Stimulated activated CD4-positive, alpha-beta T cell treated with anti-CD3 and anti-CD28 coated beads, Interleukin-4, amount 100 ng/mL, for 4 hours (primary cell): ENCODE measurements around the gene C6orf62.
"Not testable (repeated sequence)": the region's sequence is repeated elsewhere in the genome, so short reads cannot be mapped to it uniquely, and the experiment has no call there.

Experiments
- DNase-seq, 2 experiments: peaks; one replicate each; pipeline ENCODE4 v3.0.0-alpha.2; 2020

C6orf62 gene

GRCh38 chr6:24719125-24719971 lies at the start of gene C6orf62:
Gene C6orf62 (minus strand): TSS chr6:24719154. CDS start chr6:24718668, 486 bp downstream.
- peak; percentile 42 to 50 for DNase-seq

DNA sequence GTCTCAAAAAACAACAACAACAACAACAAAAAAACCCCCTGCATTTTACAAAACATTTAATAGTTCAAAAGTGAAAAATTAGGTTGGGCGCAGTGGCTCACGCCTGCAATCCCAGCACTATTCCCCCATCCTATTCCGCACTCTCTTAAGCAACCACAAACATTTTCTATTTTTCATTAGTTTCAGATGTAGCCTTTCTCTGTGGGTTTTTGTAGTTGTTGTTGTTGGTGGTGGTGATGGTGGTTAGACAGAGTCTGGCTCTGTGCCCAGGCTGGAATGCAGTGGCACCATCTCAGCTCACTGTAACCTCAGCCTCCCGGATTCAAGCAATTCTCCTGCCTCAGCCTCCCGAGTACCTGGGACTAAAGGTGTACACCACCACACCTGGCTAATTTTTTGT lies 49.4 kb upstream of the C6orf62 start:
- DNase-seq: no peak

- no peak for DNase-seq
Measured at GRCh38 chr6:24766680-24767462, 47.9 kb upstream of the C6orf62 start.

DNA sequence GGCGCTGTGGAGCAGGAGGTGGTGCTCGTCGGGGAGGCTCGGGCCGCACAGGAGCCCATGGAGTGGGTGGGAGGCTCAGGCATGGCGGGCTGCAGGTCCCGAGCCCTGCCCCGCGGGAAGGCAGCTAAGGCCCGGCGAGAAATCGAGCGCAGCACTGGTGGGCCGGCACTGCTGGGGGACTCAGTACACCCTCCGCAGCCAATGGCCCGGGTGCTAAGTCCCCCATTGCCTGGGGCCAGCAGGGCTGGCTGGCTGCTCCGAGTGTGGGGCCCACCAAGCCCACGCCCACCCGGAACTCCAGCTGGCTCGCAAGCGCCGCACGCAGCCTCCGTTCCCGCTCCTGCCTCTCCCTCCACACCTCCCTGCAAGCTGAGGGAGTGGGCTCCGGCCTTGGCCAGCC lies 47.0 kb upstream of the C6orf62 start:
- DNase-seq: not testable (repeated sequence)

DNA sequence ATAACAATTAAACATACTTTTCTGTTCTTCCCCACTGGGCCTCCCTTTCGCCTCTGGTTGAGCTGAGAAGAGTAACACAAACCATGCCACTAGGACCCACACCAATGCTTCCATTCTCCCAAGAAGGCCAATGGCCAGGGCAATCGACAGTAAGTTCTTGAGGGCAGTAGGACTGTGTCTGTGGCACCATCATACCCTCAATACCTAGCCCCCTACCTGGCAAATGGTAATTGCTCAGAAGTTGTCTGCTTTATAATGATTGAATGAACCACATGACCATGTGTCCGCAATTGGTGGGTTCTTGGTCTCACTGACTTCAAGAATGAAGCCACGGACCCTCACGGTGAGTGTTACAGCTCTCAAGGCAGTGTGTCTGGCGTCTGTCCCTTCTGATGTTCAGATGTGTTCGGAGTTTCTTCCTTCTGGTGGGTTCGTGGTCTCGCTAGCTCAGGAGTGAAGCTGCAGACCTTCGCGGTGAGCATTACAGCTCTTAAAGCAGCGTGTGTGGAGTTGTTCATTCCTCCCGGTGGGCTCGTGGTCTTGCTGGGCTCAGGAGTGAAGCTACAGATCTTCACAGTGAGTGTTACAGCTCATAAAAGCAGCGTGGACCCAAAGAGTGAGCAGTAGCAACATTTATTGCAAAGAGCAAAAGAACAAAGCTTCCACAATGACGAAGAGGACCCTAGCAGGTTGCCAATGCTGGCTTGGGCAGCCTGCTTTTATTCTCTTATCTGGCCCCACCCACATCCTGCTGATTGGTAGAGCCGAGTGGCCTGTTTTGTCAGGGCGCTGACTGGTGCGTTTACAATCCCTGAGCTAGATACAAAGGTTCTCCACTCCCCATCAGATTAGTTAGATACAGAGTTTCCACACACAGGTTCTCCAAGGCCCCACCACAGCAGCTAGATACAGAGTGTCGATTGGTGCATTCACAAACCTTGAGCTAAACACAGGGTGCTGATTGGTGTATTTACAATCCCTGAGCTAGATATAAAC lies 46.2 kb upstream of the C6orf62 start:
- not testable (repeated sequence) for DNase-seq

DNA sequence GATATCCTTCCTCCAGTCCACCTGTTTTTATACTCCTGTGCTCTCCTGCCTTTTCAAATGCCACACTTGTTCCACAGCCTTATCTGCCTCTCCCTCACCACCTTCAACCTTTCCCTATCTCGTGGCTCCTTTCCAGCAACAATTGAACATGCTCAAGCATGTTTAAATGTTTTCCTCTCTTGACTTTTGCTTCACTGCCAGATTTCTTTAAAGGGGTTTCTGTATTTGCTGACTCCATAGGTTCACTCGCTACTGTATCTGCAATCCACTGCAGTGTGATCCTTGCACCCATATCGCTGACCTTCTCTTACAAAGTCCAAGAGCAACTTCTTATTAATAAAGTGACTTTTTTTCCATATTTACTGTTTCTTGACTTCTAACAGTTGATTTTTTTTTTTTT lies 44.6 kb upstream of the C6orf62 start:
- no peak for DNase-seq

- no peak for DNase-seq
Measured at GRCh38 chr6:24761851-24762250, 42.9 kb upstream of the C6orf62 start.

DNA sequence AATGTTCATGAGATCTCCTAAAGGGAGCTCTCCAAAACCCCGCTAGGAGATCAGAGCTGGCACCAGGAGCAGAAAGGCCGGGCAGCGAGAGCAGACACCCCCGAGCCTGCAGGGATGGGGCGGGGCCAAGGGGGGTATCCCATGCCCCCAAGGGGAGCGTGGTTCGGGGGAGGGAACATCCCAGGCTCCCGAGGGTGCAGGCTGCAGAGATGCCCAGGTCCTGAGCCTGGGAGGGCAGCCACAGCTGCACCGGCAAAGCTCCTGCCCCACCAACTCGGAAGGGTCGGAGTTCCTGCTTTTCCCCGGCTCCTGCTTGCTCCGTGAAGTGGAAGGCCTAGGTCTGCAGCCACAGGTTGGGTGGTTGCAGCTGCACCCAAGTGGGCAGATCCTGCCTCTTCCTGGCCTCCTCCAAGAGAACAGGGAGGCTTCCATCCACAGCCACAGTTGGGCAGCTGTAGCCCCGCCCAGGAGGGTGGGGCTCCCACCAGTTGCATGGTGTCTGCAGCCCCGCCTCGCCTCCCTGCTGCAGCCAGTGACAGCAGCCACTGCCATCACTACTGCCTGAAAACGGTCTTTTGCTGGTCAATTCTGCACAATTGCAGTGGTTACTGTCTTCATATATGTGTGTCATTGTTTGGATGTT lies 42.4 kb upstream of the C6orf62 start:
- no peak for DNase-seq

- no peak for DNase-seq
Measured at GRCh38 chr6:24760210-24760609, 41.3 kb upstream of the C6orf62 start.

- DNase-seq: no peak
Measured at GRCh38 chr6:24759718-24760117, 40.8 kb upstream of the C6orf62 start.

GRCh38 chr6:24757611-24758010 lies 38.7 kb upstream of the C6orf62 start:
- no peak for DNase-seq

GRCh38 chr6:24755279-24755678 lies 36.3 kb upstream of the C6orf62 start:
- no peak for DNase-seq

DNA sequence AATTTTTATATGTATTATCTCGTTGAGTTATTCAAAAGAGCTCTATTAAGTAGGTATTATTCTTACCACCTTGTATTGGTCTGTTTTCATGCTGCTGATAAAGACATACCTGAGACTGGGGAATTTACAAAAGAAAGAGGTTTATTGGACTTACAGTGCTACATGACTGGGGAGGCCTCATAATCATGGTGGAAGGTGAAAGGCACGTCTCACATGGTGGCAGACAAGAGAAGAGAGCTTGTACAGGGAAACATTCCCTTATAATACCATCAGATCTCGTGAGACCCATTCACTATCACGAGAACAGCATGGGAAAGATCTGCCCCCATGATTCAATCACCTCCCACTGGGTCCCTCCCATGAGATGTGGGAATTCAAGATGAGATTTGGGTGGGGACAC lies 35.4 kb upstream of the C6orf62 start:
- DNase-seq: not testable (repeated sequence)

- no peak for DNase-seq
Measured at GRCh38 chr6:24753545-24753944, 34.6 kb upstream of the C6orf62 start.

- DNase-seq: no peak
Measured at GRCh38 chr6:24752917-24753492, 34.1 kb upstream of the C6orf62 start.

DNA sequence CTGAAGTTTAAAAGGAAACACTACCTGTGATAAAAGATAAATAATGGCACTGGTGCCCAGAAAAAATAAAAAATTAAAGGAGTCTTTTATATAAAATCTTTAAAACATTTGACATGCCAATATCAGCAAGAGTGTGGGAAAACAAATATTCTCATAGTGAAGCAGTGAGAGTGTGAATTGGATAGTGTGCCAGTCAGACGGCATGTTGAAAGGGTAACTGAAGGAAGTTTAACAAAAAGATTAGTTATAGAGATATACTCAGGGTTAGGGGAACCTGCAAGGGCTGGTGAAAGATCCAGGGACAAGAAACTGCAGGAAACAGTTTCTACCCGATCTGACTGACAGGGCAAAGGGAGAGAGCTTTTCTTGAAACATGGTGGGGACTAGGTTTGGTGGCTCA lies 33.5 kb upstream of the C6orf62 start:
- no peak for DNase-seq

- not testable (repeated sequence) for DNase-seq
Measured at GRCh38 chr6:24750878-24751277, 31.9 kb upstream of the C6orf62 start.

DNA sequence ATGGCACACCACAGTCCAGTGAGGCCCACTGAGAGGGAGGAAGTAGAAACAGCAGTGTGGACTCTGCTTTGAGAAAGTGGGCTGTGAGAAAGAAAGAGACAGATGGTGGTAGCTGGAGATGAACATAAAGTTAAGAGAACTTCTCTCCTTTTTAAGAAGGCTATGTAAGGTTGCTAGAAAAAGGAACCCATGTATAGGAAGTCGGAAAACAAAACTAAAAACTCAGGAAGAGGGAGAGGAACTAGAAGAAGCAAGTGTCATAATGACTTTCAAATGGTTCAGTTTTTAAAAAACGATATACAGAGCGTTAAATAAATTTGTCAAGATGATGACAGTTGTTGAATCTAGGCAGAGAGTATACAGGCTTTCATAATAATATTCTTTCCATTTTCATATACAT lies 30.3 kb upstream of the C6orf62 start:
- no peak for DNase-seq

DNA sequence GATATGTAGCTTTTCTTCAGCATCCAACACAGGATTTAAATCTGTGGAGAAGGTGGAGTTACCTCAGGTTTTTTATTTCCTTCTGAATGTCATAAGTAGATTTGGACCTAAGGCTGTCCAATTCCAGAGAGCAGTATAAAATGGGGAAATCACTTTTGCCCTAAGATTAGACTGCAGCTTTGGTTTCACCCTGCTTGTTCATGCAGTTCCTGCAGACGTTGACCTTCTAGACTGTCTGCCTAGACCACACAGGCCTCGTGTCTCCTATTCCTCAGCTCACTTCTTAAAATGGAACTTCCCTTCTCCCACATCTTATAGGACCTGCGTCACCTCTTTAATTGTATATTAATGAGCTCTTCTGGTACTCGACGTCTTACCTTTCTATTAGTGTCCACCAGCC lies 26.0 kb upstream of the C6orf62 start:
- DNase-seq: no peak

DNA sequence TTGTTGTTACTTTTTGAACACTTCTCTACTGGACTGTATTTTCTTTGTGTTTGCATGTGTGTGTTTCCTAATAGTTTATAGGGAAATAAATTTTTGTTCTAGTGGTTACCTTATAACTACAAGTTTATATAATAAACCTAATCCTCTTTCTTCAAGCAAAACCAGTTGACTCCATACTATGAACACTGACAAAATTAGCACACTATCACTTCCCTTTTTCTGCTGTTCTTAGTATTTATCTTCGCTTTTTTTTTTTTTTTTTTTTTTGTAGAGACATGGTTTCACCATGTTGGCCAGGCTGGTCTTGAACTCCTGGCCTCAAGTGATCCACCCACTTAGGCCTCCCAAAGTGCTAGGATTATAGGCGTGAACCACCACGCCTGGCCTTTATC lies 25.0 kb upstream of the C6orf62 start:
- no peak for DNase-seq

DNA sequence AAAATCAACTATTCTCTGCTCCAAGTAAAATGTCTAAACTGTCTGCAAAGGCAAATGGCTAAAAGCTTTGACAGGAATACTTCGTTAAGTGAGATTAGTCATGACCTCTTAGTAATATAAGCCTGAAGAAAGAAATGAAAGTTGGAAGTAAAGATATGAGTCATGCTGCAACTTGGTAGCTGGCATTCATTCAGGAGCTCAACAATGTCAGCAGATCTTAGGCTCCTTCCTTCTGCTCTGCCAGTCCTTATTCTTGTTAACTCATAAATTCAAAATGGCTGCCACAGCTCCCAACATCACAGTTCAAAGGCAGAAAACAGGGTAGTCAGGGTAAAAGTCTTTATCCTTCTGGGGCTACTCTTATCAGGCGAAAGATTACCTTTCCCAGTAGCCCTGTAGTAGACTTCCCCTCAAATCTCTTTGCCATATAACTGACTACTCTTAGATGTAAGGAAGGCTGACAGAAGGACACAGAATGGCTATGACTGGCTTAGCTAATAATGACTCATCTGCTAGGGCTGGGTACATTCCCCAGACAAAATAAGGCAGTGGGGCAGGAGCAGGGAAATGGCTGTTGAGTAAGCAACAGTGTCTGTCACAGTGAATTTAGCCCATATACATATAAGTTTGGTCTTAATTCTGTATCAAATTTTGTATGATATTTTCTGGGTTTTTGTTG lies 24.4 kb upstream of the C6orf62 start:
- peak in 1 of 2 experiments; percentile 7 for DNase-seq
